PC-9 (cell line): ENCODE results near the gene GPR160. TPM values are rescaled to one million over a fixed set of nuclear protein-coding genes. Genes with fewer than 3 reads are reported as not detected.

Source experiments
- BruUV-seq: library from RNA; stranded (reverse); fragments of 400-500 nt; replicated peaks from 2 replicates; lab custom pipeline; 2021; lab: Mats Ljungman, UMichigan
- CTCF ChIA-PET: fragments of 300-600 bp; sonication (Branson Sonifier 250); formaldehyde crosslinking; loops from one replicate; lab custom pipeline; 2022; ENCODE audit warnings: antibody characterized with exemption; lab: Charles Lee
- POLR2A ChIA-PET: fragments of 300-600 bp; sonication (Branson Sonifier 250); formaldehyde crosslinking; loops from one replicate; lab custom pipeline; 2022; ENCODE audit warnings: antibody characterized with exemption; ENCODE audit not compliant: unreplicated experiment; lab: Charles Lee
- DNase-seq, 2 experiments: peaks; one replicate each; pipeline versions ENCODE4 v3.0.0 to v3.0.0-alpha.2; 2015 to 2022; ENCODE audit warnings: mixed read lengths in 1 of 2
- H2AFZ ChIP-seq: fragments of 200-600 bp; sonication (generic); 2 replicates; pipeline ENCODE4 v1.8.1; 2017; ENCODE audit warnings: antibody characterized with exemption
- H3F3A ChIP-seq: fragments of 200-600 bp; sonication (generic); 2 replicates; pipeline ENCODE4 v1.8.1; 2017; ENCODE audit warnings: antibody characterized with exemption, mild to moderate bottlenecking, low read depth; ENCODE audit not compliant: insufficient read depth
- H3K27ac ChIP-seq: fragments of 200-600 bp; sonication (generic); 2 replicates; pipeline ENCODE4 v1.6.1; 2016; ENCODE audit warnings: mixed run types
- H3K27me3 ChIP-seq: fragments of 200-600 bp; sonication (generic); 2 replicates; pipeline ENCODE4 v1.6.1; 2016; ENCODE audit warnings: low read depth, mixed run types; ENCODE audit not compliant: insufficient read depth
- H3K36me3 ChIP-seq: fragments of 200-600 bp; sonication (generic); 2 replicates; pipeline ENCODE4 v1.6.1; 2016; ENCODE audit warnings: low read depth, mixed run types
- H3K4me1 ChIP-seq: fragments of 200-600 bp; sonication (generic); replicated peaks from 2 replicates; pipeline ENCODE4 v1.6.1; 2016; ENCODE audit warnings: mixed run types; ENCODE audit not compliant: insufficient read depth
- H3K4me2 ChIP-seq: fragments of 200-600 bp; sonication (generic); 2 replicates; pipeline ENCODE4 v1.6.1; 2017; ENCODE audit warnings: mixed run types
- H3K4me3 ChIP-seq: fragments of 200-600 bp; sonication (generic); 2 replicates; pipeline ENCODE4 v1.6.1; 2016; ENCODE audit warnings: mixed run types
- H3K79me2 ChIP-seq: fragments of 200-600 bp; sonication (generic); 2 replicates; pipeline ENCODE4 v1.6.1; 2017; ENCODE audit warnings: low read depth, mixed run types
- H3K9me2 ChIP-seq: fragments of 200-600 bp; sonication (generic); 2 replicates; pipeline ENCODE4 v1.8.1; 2017; ENCODE audit warnings: mild to moderate bottlenecking; ENCODE audit not compliant: insufficient read depth
- H3K9me3 ChIP-seq: fragments of 200-600 bp; sonication (generic); 2 replicates; pipeline ENCODE4 v1.8.1; 2016; ENCODE audit warnings: low read depth; ENCODE audit not compliant: insufficient read depth
- H4K20me1 ChIP-seq: fragments of 200-600 bp; sonication (generic); 2 replicates; pipeline ENCODE4 v1.8.1; 2017; ENCODE audit not compliant: insufficient read depth
- CTCF ChIP-seq: fragments of 200-600 bp; sonication (generic); conservative IDR thresholded peaks from 2 replicates; pipeline ENCODE4 v1.6.1; 2017; ENCODE audit warnings: mixed run types, antibody characterized with exemption, mild to moderate bottlenecking, moderate library complexity
- EZH2 ChIP-seq: fragments of 200-600 bp; sonication (generic); IDR thresholded peaks from 2 replicates; pipeline ENCODE4 v1.8.0; 2017; ENCODE audit warnings: antibody characterized with exemption, low read depth
- intact Hi-C: fragments of 100-400 bp; cut with micrococcal nuclease; formaldehyde crosslinking; loops from one replicate; pipeline ENCODE4 v1.10.0; 2022; ENCODE audit not compliant: unreplicated experiment
- total RNA-seq: library from RNA; stranded (reverse); gene quantifications from 2 replicates; pipeline ENCODE4 v1.2.3, GENCODE V29; 2021

Gene GPR160
- total RNA-seq, 1 experiment from 2014 or later: 12.6 TPM

- Histone ChIP-seq H3K4me1 (0 out of 2 replicates have a peak, but pooled peaks cover 4% of the 10 kb centered on the region), H3F3A (peaks cover 7% of the 10 kb centered on the region; the same call in 1 of the 2 replicates), H3K79me2 (no peaks in the 10 kb centered on the region), H3K27me3 (no peaks in the 10 kb centered on the region), H3K4me3 (no peak overlapping the region), H2AFZ (no peak overlapping the region), H3K27ac (no peak overlapping the region), H3K36me3 (peaks cover 16% of the 10 kb centered on the region; the same call in 1 of the 2 replicates), H3K9me2 (no peaks in the 10 kb centered on the region), H3K9me3 (no peaks in the 10 kb centered on the region), H4K20me1 (no peaks in the 10 kb centered on the region), H3K4me2 (no peak overlapping the region)
- intact Hi-C loops: loop anchor here (5.0 kb wide), 1 partner anchor 42 kb away; the partner anchor contains the start of gene GPR160
- TF ChIP-seq CTCF (no peak), EZH2 (no peak)
- POLR2A ChIA-PET: no interaction called here
- CTCF ChIA-PET: no interaction called here
- no TSS peak for BruUV-seq
- peak in 1 of 2 experiments; percentile 46 for DNase-seq
Observed at GRCh38 chr3:170079536-170080165, 41.9 kb downstream of the GPR160 start.

GRCh38 chr3:170080605-170081004 is 42.8 kb downstream of the GPR160 start:
- Histone ChIP-seq H4K20me1 (no peaks in the 10 kb centered on the region), H3K79me2 (no peaks in the 10 kb centered on the region), H3K27me3 (no peaks in the 10 kb centered on the region), H3F3A (peaks cover 12% of the 10 kb centered on the region; the same call in 1 of the 2 replicates), H3K9me3 (no peaks in the 10 kb centered on the region), H3K4me1 (0 out of 2 replicates have a peak, but pooled peaks cover 4% of the 10 kb centered on the region), H3K9me2 (no peaks in the 10 kb centered on the region), H2AFZ (no peak overlapping the region), H3K4me2 (no peak overlapping the region), H3K4me3 (no peak overlapping the region), H3K36me3 (peaks cover 25% of the 10 kb centered on the region), H3K27ac (no peak overlapping the region)
- TF ChIP-seq EZH2: no peak
- TF ChIP-seq CTCF: no peak
- intact Hi-C loops: loop anchor here (5.0 kb wide), 1 partner anchor 43 kb away; the partner anchor contains the start of gene GPR160
- CTCF ChIA-PET: no interaction called here
- BruUV-seq: no TSS peak
- no peak for DNase-seq
- POLR2A ChIA-PET: no interaction called here

GRCh38 chr3:170081079-170081741 is 43.4 kb downstream of the GPR160 start:
- H3K9me3 ChIP-seq: no peaks in the 10 kb centered on the region
- H4K20me1 ChIP-seq: no peaks in the 10 kb centered on the region
- intact Hi-C loops: loop anchor here (5.0 kb wide), 1 partner anchor 44 kb away; the partner anchor contains the start of gene GPR160
- ChIA-PET POLR2A (no interaction called here), CTCF (no interaction called here)
- H3K36me3 ChIP-seq: peaks cover 29% of the 10 kb centered on the region
- H3K79me2 ChIP-seq: no peaks in the 10 kb centered on the region
- no TSS peak for BruUV-seq
- no peak overlapping the region for H3K27ac ChIP-seq
- peaks cover 16% of the 10 kb centered on the region; the same call in 1 of the 2 replicates for H3F3A ChIP-seq
- H3K4me1 ChIP-seq: 0 out of 2 replicates have a peak, but pooled peaks cover 4% of the 10 kb centered on the region
- H3K4me2 ChIP-seq: no peak overlapping the region
- no peak overlapping the region for H2AFZ ChIP-seq
- no peaks in the 10 kb centered on the region for H3K9me2 ChIP-seq
- TF ChIP-seq EZH2: no peak
- TF ChIP-seq CTCF: no peak
- no peaks in the 10 kb centered on the region for H3K27me3 ChIP-seq
- no peak overlapping the region for H3K4me3 ChIP-seq
- no peak for DNase-seq
